Endothelial cell of hepatic sinusoid (primary cell): ENCODE measurements around the gene TMC1.

Source experiments
- in situ Hi-C: cut with HindIII; loops from 2 replicates; pipeline ENCODE4 v1.10.0; 2017; ENCODE audit warnings: low sequenced_read_pairs

Gene TMC1

DNA sequence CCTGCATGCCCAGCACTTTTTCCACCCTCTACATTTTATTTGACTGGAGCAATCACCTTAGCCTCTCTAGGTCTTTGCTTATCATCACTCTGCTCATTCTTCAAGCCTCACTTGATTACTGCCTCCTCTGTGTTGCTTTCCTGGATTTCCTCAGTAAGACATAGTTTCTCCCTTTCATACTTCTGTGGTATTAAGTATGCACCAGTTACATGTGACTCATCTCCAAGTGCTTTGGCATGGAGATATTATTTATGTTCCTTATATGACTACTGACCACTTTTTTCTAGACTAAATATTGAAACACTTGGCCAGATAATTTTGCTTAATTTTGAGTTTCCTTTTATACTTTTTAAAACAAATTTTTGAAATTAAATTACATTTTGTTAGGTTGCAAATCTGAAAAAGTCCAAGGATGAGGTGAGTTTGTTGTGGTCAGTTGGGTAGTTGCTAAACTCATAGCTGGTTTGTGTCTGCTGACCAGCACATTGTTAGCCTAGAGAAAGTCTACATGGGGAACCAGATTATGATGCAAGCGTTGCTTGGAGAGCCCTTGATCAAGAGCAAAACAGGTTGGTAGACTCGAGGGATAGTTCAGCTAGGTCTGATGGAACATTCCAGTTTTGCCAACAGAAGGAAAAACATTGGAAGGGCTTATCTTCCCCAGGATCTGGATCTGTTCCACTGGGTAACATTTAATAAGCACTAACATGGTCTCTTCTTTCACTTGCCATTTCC lies 140.2 kb downstream of the TMC1 start:
- in situ Hi-C loops = no loop called here

DNA sequence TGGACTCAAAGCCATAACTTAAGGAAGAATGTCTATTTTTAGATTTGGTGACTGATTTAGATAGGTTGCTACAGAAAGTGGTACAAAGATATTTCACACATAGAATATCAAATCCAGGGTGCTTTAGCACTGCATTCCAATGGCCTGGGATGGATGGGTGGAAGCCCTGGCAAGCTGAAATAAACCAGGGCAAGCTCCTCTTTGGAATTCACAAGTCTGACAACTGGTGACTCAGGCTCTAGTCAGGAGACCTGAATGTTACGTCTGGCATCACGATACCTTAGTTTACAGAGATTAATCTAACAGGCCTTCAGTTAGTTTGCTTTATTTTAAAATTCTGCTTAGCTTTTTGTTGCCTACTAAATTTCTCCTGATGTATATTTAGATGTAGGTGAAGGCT lies 144.0 kb downstream of the TMC1 start:
- in situ Hi-C loops = no loop called here

DNA sequence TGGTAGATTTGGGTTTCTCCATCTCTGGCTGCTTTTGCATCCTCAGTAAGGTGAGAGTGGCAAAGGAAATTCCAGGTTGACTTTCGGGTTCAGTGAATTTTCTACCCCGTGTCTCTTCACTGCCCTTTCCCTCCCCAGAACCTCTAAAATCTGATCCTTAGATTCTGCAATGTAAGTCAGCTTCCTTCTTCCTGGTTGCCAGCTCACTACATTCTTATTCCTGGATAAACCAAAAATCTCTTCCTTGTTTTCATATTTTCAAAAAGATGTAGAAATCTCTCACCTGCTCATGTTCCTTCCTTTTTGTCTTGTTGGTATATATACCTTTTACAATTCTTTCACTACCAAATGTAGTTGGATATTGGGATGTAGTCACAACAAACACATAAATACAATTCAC lies 145.8 kb downstream of the TMC1 start:
- in situ Hi-C loops = no loop called here

DNA sequence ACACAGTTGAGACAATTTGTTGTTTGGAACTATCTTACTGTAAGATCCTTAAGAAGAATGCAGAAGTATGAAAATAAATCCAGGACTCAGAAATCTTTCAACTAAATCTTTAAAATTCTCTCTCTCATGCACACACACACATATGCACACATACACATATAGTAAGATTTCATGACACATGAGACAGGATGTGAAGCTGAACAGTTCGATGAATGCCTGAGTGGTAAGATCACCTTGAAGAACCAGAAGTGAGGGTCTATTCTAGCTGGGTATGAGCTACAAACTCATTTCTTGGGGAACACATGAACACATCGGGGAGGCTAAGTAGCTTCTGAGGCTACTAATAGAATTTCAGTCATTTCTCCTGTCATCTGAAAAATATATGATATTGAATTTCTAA lies 153.6 kb downstream of the TMC1 start:
- in situ Hi-C loops = no loop called here

DNA sequence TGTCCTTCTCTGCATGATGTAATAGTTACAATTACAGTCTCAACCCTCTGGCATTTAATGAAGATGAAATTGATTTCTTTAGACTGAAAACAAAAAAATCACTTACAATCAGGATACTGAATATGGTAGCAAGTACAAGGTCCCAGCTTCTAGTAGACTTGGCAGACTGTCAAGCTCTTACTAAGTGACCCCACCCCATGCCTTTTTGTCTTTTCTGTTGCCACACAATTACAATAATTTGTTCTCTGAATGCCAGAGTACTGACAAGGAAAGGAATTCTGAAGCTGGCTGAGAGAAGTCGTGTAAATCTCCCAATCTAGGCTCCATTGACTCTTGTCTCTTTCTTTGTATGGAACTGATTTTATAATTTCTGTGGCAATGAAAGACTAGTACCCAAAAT lies 154.2 kb downstream of the TMC1 start:
- in situ Hi-C loops = no loop called here

DNA sequence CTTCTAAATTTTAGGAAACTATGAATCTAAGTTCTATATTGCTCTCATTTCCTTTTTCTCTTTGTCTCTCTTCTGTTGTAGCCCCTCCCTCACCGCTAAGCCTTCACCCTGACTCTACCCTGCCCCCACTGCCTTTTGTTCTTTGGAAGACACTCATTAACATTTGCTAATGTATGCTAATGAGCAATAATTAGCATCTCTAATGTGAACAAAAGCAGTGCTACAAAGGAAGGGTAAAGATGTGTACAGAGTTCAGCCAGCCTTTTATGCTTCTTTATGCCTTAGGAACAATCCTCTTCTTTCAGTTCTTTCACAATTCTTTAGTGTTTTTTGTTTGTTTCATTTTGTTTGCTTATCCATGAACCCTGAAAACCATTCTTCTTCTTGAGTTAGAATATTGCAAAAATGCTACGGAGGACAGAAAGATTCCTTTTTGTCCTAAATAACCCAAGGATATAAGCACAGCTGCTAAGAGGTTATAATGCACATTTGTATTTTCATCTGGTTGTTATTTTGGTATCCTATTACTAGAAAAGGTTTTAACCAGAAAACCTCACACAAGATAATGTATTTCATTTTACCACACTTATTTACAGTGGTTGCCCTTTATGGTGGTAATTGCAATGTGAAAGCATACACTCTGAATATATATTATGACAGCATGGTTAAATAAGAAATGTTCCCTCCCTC lies 159.3 kb downstream of the TMC1 start:
- in situ Hi-C loops = no loop called here

DNA sequence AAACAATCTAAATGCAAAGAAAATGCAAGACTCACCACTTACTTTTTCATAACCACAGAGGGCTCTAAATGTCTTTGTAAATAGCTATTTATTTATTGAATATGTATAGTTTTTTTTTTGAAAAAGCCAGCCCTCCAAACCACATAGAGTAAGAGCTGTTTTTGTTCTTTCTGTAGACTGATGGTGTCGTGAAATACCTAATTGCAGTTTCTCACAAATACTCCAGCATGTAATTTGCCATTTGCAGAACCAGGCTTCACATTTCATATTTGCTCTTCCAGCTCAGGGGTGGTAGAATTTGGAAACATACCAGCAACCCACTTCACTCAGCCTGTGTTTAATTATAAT lies 159.8 kb downstream of the TMC1 start:
- in situ Hi-C loops = no loop called here

DNA sequence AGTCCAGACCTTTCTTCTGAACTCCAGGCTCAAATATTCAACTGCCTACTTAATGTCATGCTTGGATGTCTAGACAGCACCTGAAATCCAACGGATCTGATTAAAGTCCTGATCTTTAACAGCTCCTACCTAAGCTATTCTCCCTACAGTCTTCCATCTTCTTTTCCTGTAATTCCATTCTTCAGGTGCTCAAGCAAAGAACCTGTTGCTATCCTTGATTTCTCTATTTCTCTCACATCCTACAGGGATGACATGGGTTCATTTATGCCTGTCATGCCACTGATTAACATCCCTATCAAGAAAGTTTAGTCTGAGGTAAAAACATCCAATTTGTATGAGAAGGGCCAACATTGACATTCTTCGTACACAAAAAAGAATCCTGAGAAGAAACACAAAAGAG lies 163.2 kb downstream of the TMC1 start:
- in situ Hi-C loops = no loop called here

DNA sequence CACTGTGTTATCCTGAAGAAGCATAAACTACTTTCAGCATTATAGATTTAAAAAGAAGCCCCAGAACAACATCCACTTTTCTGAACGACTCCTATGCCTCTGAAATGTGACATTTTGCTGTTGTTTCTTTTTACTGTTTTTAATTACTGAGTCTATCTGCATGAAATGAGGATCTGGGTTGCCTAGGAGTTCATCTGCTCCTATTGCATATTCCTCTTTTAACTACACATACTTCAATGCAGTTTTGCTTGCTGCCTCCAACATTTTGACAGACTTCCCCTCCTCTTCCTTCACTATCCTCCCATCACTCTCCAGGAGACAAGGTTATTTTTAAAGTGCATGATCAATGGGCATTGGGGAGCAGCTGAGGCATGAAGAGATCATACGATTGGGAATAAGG lies 164.5 kb downstream of the TMC1 start:
- in situ Hi-C loops = no loop called here

DNA sequence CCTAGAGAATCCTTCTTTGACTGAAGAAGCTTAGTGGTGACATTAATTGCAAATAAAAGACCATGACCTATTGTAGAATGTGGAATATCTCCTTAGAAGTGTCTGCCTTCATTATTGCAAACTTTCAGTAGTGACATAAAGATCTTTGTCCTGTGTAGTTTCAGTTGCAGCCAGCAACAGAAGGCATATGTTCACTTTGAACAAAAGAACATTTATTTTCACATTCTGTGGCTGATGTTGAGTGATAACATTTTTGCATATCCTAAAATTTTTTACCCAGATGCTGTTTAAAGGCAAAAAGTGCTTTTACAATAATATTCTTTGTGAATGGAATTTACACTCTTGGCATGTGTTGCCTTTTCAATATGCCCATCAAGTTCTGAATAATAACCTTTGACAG lies 165.9 kb downstream of the TMC1 start:
- in situ Hi-C loops = no loop called here

DNA sequence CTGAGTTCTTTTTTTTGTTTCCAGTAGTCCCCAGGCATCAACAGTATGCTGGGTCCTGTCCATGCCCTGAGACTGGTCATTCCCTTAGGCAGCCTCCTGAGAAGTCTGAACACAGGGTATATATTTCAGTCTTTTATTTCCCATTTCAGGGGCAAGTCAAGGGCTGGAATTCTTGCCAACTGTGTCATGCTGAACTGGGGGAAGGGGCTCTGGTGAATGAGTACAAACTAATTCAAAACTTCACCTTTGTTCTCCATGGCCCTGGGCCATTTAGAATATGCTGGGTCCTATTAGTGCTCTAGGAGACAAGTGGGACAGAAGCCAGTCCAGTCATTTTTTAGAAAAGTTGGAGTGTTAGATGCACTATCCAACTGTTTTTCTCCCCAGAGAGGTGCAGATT lies 170.3 kb downstream of the TMC1 start:
- in situ Hi-C loops = no loop called here

DNA sequence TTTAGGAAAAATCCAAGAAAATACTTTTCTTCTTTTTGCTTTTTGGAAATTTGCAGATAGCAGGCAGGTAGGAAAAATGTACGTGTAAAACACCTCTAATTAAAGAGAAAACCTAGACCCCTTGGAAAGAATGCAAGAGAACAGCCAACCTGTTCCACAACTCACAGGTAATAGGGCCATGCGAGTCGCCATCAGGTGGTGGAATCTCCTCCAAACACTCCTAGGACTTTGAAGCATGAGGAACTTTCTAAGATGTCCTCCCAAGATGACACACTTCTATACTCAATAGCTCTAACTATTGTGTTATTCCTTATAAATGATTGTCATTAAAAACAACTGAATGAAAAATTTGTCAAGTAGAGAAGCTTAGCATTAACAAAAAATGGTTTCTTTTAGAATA lies 174.0 kb downstream of the TMC1 start:
- in situ Hi-C loops = no loop called here

DNA sequence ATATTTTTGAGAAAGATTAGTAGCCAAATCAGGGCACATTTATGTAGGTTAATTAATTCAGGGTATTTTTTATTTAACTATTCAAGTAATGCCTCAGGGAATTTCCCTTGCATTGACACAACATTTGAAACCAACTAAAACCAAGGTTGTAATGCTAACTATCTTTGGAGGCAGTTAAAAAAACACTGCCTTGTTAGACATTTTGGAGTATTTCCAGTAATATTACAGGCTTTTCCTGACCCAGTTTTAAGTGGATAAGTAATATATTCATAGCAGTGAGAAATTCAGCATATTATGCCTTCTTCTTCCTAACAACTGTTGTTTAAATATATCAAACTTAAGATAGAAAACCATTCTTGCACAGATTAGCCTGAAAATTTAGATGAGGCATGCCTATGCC lies 175.1 kb downstream of the TMC1 start:
- in situ Hi-C loops = no loop called here

DNA sequence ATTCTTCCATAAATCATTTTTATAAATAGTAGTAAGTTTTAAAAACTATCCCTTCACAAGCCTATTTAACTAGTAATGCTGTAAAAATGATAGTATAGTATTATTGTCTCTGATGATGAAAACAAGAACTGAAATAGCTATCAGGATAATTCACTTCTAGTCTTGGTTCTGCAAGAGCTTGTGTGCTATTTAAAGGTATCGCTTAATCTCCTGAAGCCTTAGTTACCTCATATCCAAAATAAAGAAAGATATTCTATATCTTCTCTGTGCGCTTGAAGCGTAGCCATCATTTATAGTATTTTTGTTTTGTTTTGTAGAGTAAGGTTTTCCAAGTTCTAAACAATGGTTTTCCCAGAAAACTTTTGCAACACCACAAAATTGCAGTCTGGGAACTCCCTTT lies 180.1 kb downstream of the TMC1 start:
- in situ Hi-C loops = no loop called here

DNA sequence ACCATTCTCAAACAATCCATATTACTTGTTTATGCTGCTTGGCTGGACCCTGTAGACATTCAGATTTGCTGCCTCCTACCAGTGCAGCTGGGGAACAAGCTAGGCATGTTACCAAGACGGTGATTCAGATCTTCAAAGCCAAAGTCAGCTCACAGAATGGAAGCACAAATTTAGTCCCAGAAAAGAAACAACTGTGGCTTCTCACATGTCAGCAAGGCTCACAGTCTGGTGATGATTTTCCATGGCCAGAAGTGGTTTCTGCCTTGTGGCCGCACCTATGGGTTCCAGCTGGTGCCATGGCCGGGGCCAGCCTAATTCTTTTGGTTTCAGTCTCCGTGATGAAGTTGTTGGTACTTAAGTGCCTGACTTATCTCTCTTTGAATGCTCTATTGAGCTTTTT lies 182.2 kb downstream of the TMC1 start:
- in situ Hi-C loops = no loop called here

DNA sequence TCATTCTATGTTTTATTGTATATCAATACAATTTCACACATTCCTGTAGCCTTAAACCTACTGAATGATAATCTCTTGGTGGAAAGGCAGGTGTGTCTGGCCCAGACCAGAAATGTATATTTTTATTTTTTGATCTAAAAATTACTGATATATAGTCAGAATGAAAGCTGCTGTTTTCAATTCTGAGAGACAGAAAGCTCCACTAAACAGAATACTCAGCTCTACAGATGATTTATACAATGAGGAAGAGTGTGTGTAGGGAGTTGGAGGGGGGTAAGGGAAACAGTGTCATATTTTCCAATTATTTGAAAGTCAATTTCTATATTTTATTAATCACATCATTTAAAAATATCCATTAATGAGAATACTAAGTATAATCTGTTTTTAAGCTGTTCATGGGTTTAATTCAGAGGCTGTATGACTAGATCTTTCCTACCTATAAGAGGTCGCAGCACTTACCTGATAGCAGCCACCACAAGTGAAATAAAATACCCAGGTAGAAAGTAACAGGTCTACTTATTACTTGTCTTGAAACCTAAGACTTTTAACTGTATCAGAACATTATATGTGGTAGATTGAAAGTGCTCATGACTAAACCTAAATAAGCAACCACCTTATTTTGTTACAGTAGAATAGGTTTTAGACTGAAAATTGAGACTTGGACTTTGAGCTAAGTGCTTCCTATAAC lies 183.4 kb downstream of the TMC1 start:
- in situ Hi-C loops = no loop called here

DNA sequence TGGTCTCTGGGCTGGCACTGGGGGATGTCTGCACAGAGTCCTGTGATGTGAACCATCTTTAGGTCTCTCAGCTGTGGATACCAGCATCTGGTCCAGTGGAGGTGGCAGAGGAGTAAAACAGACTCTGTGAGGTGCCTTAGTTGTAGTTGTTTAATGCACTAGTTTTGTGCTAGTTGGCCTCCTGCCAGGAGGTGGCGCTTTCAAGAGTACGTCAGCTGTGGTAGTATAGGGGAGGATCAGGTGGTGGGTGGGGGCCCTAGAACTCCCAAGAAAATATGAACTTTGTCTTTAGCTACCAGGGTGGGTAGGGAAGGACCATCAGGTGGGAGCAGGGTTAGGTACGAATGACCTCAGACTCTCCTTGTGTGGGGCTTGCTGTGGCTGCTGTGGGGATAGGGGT lies 197.1 kb downstream of the TMC1 start:
- in situ Hi-C loops = no loop called here

DNA sequence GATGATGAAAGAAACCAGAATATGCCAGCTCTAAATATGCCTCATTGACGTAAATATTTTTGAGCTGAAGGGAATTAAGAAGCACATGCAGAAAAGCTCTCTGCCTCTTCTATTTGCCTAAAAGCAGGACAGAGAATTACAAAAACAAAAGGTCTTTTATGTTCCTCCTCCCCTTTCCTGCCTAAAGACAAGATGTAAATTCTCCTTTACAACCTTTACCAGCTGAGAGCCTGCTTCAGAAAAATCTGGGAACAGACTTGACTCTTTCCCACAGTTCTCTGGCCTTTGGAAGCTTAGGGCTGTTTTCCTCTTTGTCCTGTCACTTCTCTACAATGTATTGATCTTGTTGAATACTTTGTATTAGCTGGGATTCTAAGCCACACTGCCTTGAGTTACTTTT lies 199.7 kb downstream of the TMC1 start:
- in situ Hi-C loops = no loop called here

DNA sequence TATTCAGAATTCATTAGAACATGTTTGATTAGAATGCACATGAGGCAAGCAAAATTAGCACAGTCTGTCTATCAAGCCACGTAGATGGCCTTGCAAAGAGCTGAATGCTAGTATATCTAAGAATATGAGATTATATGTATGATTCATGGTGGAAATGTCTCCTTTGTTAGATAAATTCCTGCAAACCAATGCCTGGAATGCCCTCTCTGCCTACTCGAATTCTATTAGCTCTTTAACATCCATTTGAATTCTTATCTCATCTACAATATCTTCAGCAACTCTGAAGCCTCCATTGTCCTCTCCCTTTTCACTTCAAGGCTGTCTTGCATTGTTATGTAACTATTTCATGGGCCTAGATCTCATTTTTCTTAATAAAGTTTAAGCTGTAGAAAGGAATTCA lies 205.5 kb downstream of the TMC1 start:
- in situ Hi-C loops = loop anchor here (5.0 kb wide), 1 partner anchor 100 kb away; no protein-coding TSS in a partner anchor

DNA sequence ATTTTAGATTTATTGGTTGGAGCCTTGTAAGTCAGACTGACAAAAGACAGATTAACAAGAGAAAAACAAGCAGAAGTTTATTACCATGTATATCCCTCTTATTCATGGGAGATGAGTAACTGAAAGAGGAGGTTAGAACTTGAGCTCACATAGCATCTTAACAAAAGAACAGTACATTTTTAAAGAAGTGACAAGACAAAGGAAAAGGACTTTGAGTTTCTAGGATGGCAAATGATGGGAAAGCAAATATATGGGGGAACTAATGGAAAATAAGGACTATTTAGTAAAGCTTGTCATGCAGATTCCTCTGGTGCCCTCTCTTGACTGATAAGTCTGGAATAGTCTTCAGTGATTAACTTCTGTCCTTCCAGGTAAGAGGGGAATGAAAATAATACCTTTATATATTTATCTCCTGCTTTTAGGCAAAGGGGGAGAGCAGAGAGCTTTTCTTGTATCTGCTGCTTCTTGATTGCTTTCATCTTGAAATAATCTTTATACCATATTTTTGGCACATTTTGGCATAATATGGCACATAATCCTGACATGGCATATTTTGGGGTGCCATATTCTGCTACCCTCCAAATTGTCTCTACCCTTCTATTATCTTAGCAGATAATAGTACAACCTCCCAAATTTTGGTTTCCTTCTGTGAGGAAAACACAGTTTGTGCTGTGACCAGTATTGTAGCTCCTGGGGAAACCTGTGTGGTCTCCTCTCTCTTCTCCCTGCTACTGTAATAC lies 206.8 kb downstream of the TMC1 start:
- in situ Hi-C loops = loop anchor here (5.0 kb wide), 1 partner anchor 101 kb away; no protein-coding TSS in a partner anchor

DNA sequence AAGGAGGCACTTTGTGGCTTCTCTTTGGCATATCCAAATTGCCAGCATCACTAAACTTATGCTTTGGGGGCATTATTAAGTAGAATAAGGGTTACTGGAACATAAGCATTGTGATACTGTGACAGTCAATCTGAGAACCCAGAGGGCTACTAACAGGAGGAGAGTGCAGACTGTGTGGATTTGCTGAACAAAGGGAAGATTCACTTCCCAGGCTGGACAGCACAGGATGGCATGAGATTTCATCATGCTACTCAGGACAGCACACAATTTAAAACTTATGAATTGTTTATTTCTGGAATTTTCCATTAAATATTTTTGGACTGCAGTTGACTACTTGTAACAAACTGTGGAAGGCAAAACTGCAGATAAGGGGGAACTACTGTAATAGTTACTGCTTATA lies 212.5 kb downstream of the TMC1 start:
- in situ Hi-C loops = no loop called here

DNA sequence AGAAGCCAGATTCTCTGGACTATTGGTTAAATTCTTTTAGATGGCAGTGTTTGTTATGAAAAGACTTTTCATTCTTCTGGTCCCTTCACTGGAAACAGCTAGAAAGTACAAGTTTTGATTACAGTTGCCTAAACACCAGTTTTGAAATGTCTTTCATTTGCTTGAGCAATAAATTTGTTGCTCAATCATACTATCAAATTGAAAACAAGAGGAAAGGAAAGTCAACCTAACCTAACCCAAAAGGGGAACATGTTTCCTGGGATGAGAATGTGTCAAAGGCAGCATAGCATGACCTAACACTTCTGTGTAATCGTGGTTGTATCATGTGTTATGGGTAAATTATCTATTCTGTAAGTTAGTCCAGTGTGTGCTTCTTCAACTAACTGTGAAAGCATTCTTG lies 213.2 kb downstream of the TMC1 start:
- in situ Hi-C loops = no loop called here
